Measurements from ENCODE around the gene TAF4. TPM values are rescaled to one million over a fixed set of nuclear protein-coding genes. Genes with fewer than 3 reads are reported as not detected.

The TAF4 gene
- total and polyA plus RNA-seq, 2 of the 13 experiments (the other 11 are each of a cell fraction or from before 2014, with no cell fraction given) = 5.9 to 12.0 TPM

- no peak for TF ChIP-seq TFDP1 (CRISPR knock-in tag; IDR thresholded peaks at IDR 0.05; ENCODE audit: borderline replicate concordance)
- TF ChIP-seq SOX6 (IDR thresholded peaks at IDR 0.05) = no peak
- no peak for TF ChIP-seq SOX6 (CRISPR knock-in tag; IDR thresholded peaks at IDR 0.05)
- TF ChIP-seq MBNL3 (CRISPR knock-in tag; conservative IDR thresholded peaks at IDR 0.05) = no peak
- no peak for TF ChIP-seq ZNF660 (CRISPR knock-in tag; IDR thresholded peaks at IDR 0.05; ENCODE audit: borderline replicate concordance, low read depth)
- TF ChIP-seq ZUFSP (CRISPR knock-in tag; IDR thresholded peaks at IDR 0.05; ENCODE audit: borderline replicate concordance) = no peak
- TF ChIP-seq SNAPC2 (CRISPR knock-in tag; IDR thresholded peaks at IDR 0.05) = no peak
- TF ChIP-seq ARHGAP35 (CRISPR knock-in tag; IDR thresholded peaks at IDR 0.05; ENCODE audit: borderline replicate concordance) = no peak
- TF ChIP-seq MTA1 (CRISPR knock-in tag; IDR thresholded peaks at IDR 0.05; ENCODE audit: borderline replicate concordance) = no peak
- TF ChIP-seq ZNF777 (CRISPR knock-in tag; IDR thresholded peaks at IDR 0.05) = no peak
- TF ChIP-seq ZMAT5 (CRISPR knock-in tag; IDR thresholded peaks at IDR 0.05; ENCODE audit: borderline replicate concordance, low read depth) = no peak
- no peak for TF ChIP-seq NKX3-1 (CRISPR knock-in tag; IDR thresholded peaks at IDR 0.05)
Observed at GRCh38 chr20:61963149-61963548, 102.5 kb downstream of the TAF4 start (continued).

All from HepG2 (cell line).